Breast epithelium (tissue), 4 donors: Measurements from ENCODE around the gene CMTM3. TPM values are rescaled to one million over a fixed set of nuclear protein-coding genes. Genes with fewer than 3 reads are reported as not detected.
A peak's percentile ranks its signal among the peaks of the same experiment; 100 is the strongest.

Source experiments
- DNase-seq, 2 donors: peaks; one replicate each; pipeline ENCODE4 v3.0.0-alpha.2; 2019; ENCODE audit warnings: low spot score in 2 of 2
- H3K27ac ChIP-seq, 2 donors: fragments of 200-600 bp; sonication (generic) in 1 of 2; one replicate each; pipeline ENCODE4 v1.5.1; 2016 to 2019; ENCODE audit warnings: mild to moderate bottlenecking in 1 of 2
- H3K27me3 ChIP-seq, 2 donors: fragments of 200-600 bp; sonication (generic) in 1 of 2; one replicate each; pipeline versions ENCODE4 v1.5.1 to v1.6.0; 2017 to 2019; ENCODE audit warnings: control low read depth in 1 of 2, mild to moderate bottlenecking in 1 of 2
- H3K36me3 ChIP-seq: fragments of 200-600 bp; one replicate; pipeline ENCODE4 v1.5.1; 2019
- H3K4me1 ChIP-seq, 2 donors: fragments of 200-600 bp; sonication (generic); one replicate each; pipeline ENCODE4 v1.5.1; 2016 to 2019; ENCODE audit warnings: control low read depth in 1 of 2
- H3K4me3 ChIP-seq, 3 donors: fragments of 200-600 bp; sonication (generic); 1 replicate in 2 of 3; 2 replicates in 1 of 3; pipeline ENCODE4 v1.5.1; 2016 to 2019; ENCODE audit warnings: mild to moderate bottlenecking in 3 of 3, moderate library complexity in 2 of 3
- H3K9me3 ChIP-seq, 2 donors: fragments of 200-600 bp; sonication (generic) in 1 of 2; one replicate each; pipeline ENCODE4 v1.5.1; 2016 to 2019; ENCODE audit warnings: control low read depth in 1 of 2
- POLR2A ChIP-seq: fragments of 450-650 bp; IDR thresholded peaks from one replicate; pipeline ENCODE4 v1.6.1; 2016; ENCODE audit warnings: antibody characterized with exemption, mild to moderate bottlenecking, moderate library complexity
- POLR2AphosphoS5 ChIP-seq, 3 donors: sonication (generic); formaldehyde crosslinking; IDR thresholded peaks; one replicate each; pipeline ENCODE4 v1.6.1; 2017; ENCODE audit warnings: antibody characterized with exemption in 3 of 3
- intact Hi-C: fragments of 100-400 bp; cut with DNase I; formaldehyde crosslinking; loops from one replicate; pipeline ENCODE4 v1.15.1; 2023; ENCODE audit warnings: low total_unique reads
- total RNA-seq, 3 donors: library from RNA; depleted of rRNA; stranded (reverse); fragments of >200 nt; gene quantifications; one replicate each; pipeline ENCODE4 v1.1.0, GENCODE V29; 2016
- TF ChIP-seq, protein P1 (sequence below), 3 donors: fragments of 450-650 bp; IDR thresholded peaks; one replicate each; pipeline ENCODE4 v1.5.1; 2016 to 2017; ENCODE audit warnings: antibody characterized with exemption in 3 of 3, mild to moderate bottlenecking in 3 of 3, moderate library complexity in 3 of 3

Gene CMTM3
- total RNA-seq, 3 donors from 2014 or later, result 19.5 to 54.9 (median 25.2) TPM

DNA sequence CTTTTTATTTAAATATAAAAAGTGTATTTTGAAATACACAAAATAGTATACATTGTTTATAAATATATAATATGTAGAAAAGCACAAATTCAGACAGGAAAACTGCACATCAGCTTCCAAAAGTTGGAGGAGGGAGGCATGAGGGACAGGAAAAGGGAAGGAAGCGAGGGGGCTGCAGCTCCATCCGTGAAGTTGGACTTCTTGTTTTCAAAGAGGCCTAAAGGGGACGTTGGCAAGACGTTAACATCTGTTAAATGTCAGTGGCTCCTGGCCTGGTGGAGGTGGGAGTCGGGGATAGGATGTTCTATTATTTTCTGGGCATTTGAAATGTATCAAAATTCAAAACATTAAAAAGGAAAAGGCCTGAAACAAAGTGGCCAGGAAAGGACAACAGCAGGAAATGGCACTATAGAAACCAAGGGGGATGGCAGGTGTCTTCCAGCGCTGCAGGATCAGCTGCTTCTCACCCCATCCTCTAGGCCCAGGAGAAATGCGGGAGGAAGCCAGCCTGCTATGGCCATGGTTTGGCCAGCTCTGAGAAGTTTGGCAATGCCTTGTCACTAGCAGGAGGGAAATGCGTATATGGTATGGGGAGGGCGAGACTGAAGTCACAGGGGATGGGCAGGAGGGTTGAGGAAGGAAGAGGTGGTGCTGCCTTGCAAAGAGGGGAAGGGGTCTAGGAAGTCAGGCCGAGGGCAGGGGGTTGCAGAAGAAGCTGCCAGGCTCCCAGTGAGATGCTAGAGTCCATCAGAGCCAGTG is 18.8 kb upstream of the CMTM3 start:
- Histone ChIP-seq H3K27ac (no peak overlapping the region), H3K27me3 (no peaks in the 10 kb centered on the region), H3K4me3 (no peak overlapping the region), H3K36me3 (no peaks in the 10 kb centered on the region), H3K9me3 (no peaks in the 10 kb centered on the region), H3K4me1 (no peaks in the 10 kb centered on the region)
- DNase-seq, result no peak
- no peak for TF ChIP-seq POLR2A
- no peak for TF ChIP-seq POLR2AphosphoS5 (IDR thresholded peaks at IDR 0.05)
- TF ChIP-seq, protein P1, sequence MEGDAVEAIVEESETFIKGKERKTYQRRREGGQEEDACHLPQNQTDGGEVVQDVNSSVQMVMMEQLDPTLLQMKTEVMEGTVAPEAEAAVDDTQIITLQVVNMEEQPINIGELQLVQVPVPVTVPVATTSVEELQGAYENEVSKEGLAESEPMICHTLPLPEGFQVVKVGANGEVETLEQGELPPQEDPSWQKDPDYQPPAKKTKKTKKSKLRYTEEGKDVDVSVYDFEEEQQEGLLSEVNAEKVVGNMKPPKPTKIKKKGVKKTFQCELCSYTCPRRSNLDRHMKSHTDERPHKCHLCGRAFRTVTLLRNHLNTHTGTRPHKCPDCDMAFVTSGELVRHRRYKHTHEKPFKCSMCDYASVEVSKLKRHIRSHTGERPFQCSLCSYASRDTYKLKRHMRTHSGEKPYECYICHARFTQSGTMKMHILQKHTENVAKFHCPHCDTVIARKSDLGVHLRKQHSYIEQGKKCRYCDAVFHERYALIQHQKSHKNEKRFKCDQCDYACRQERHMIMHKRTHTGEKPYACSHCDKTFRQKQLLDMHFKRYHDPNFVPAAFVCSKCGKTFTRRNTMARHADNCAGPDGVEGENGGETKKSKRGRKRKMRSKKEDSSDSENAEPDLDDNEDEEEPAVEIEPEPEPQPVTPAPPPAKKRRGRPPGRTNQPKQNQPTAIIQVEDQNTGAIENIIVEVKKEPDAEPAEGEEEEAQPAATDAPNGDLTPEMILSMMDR (IDR thresholded peaks at IDR 0.05), result no peak
- intact Hi-C loops, result no loop called here

DNA sequence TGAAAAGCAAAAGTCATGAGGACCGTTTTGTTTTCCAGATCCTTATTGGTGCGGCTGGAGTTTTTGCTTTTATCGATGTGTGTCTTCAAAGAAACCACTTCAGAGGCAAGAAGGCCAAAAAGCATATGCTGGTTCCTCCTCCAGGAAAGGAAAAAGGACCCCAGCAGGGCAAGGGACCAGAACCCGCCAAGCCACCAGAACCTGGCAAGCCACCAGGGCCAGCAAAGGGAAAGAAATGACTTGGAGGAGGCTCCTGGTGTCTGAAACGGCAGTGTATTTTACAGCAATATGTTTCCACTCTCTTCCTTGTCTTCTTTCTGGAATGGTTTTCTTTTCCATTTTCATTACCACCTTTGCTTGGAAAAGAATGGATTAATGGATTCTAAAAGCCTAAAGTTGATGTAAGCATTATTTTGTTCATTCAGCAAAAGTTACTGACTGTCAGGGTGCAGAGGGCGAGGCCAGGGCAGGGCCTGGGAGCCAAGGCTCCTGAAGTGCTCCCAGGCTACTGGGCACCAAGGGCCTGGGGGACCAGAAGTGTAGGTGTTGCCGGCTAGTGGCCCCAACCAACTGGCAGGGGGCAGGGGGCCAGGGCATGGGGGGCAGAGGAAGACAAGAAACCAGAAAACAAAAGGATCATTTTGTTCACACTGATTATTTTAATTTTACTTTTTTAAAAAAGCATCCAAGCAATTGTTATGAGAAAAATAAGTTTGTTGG is 16.5 kb upstream of the CMTM3 start:
- Histone ChIP-seq H3K4me1 (no peaks in the 10 kb centered on the region), H3K4me3 (peak overlapping the region in 1 of 3 donors; percentile 4), H3K9me3 (no peaks in the 10 kb centered on the region), H3K27me3 (no peaks in the 10 kb centered on the region), H3K36me3 (no peaks in the 10 kb centered on the region), H3K27ac (no peak overlapping the region)
- TF ChIP-seq POLR2A, result no peak
- TF ChIP-seq, protein P1 (IDR thresholded peaks at IDR 0.05), result no peak
- TF ChIP-seq POLR2AphosphoS5 (IDR thresholded peaks at IDR 0.05), result no peak
- no peak for DNase-seq
- intact Hi-C loops, result no loop called here

DNA sequence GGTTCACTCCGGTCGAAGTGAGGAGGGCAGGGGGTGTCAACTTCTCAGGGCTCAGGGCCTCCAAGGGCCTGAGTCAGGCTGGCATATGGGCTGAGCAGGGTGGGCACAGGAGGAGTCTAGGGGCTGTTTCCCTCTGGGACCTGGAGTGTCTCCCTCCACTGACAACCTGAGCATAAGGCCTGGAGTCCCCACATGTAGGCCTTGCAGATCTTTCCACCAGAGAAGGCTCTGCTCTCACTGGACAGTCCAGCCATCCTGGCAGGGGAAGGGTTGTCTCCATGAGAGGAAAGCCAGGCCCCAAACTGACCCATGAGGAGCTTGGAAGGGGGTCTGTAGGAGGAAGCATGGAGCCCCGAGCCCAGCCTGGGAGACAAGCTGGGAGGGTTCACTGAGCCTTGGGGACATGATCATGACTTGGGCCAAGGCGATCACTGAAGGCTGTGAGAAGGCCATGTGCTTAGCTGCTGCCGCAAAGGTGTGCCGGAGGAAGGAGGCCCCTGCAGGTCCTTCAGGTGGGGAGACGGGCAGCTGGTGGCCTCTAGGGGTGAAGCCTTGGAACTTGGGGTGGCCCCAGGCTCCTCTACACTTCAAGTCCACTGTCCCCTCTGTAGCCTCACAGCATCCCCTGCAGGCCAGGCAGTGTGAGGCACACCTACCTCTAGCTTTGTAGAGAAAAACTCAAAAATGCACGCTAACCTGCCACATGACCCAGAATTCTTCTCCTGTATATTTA is 15.4 kb upstream of the CMTM3 start:
- intact Hi-C loops, result no loop called here
- TF ChIP-seq, protein P1 (IDR thresholded peaks at IDR 0.05), result peak in 2 of 3 donors; percentile 20 to 40
- no peak for TF ChIP-seq POLR2AphosphoS5 (IDR thresholded peaks at IDR 0.05)
- Histone ChIP-seq H3K36me3 (no peaks in the 10 kb centered on the region), H3K4me3 (no peak overlapping the region), H3K9me3 (no peaks in the 10 kb centered on the region), H3K27me3 (no peaks in the 10 kb centered on the region), H3K4me1 (no peaks in the 10 kb centered on the region), H3K27ac (no peak overlapping the region)
- DNase-seq, result no peak

DNA sequence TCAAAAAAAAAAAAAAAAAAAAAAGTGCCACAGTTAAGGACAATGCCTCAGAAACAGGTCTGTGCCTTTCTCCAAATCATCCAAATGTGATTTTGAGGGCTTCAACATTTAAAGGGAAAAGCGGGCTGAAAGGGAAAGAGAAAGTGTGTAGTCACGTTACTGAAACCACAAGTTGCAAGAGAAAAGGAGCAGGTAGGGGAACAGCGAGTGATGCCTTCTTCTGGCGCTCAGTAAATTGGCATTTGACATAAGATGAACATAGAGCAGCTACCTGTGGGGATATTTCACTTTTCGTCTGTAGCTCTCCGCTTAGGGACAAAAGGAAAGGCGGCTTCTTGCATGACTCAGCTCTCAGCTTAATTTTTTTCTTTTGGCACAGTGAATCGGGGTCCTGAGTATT is 14.2 kb upstream of the CMTM3 start:
- no peaks in the 10 kb centered on the region for H3K36me3 ChIP-seq
- H3K4me1 ChIP-seq, result no peaks in the 10 kb centered on the region
- no peak for DNase-seq
- no peak overlapping the region for H3K27ac ChIP-seq
- H3K27me3 ChIP-seq, result no peaks in the 10 kb centered on the region
- no peaks in the 10 kb centered on the region for H3K9me3 ChIP-seq
- intact Hi-C loops, result no loop called here
- TF ChIP-seq POLR2AphosphoS5 (IDR thresholded peaks at IDR 0.05) (no peak), POLR2A (no peak)
- TF ChIP-seq, protein P1 (IDR thresholded peaks at IDR 0.05), result no peak
- no peak overlapping the region for H3K4me3 ChIP-seq
